Cerebellar nuclear complex (tissue), 1 donor: ENCODE measurements around the gene ANAPC10.
"Not testable (repeated sequence)": the region's sequence is repeated elsewhere in the genome, so short reads cannot be mapped to it uniquely, and the experiment has no call there.

ENCODE experiments used
- DNase-seq, 2 experiments: peaks; one replicate each; lab custom pipeline; 2025; lab: John Stamatoyannopoulos, UW

Gene ANAPC10

GRCh38 chr4:145001635-145002034 is 96.4 kb downstream of the ANAPC10 start:
- no peak for DNase-seq

- not testable (repeated sequence) for DNase-seq
These were observed 97.3 kb downstream of the ANAPC10 start for GRCh38 chr4:145000656-145001055.

DNA sequence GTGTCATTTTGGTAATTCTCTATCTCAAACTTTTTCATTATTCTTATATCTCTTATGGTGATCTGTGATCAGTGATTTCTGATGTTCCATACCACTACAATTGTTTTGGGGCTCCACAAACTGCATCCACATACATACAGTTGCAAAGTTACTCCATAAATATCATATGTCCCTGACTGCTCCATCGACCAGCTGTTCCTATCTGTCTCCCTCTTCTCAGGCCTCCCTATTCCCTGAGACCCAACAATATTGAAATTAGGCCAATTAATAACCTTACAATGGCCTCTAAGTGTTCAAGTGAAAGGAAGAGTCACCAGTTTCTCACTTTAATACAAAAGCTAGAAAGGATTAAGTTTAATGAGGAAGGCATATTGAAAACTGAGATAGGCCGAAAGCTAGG is 108.7 kb downstream of the ANAPC10 start:
- no peak for DNase-seq

DNA sequence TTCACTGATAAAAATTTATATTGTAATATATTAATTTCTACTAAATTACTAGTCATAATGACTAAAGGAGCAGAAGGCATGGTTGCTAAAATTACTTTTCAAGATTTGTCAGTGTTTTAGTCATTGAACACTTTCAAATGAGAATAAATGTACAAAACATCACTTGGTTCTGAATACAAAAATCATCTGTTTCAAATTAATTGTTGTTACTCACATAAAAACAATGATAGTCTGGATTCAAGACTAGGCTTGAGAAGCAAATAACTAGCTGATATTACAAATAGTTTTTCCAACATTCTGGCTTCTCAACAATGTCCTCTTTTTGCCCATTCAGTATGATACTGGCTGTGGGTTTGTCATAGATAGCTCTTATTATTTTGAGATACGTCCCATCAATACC is 112.5 kb downstream of the ANAPC10 start:
- DNase-seq = no peak

DNA sequence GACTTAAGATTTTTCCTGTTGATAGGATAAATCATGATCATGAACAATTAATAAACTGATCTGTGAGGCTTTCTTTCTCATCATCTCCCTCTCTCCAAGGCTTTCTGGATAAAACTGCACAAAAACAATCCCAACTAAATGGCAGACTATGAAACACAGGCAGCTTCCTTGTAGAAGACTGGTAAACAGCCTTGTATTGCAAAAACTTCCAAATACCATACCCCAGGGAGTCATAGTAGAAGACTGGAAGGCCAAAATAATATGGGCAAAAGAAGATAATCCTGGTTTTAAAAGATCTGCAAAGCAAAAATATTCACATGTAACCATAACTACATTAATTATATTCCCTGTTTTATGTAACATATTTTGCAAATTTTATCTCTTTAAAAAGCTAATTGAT is 113.0 kb downstream of the ANAPC10 start:
- no peak for DNase-seq

DNA sequence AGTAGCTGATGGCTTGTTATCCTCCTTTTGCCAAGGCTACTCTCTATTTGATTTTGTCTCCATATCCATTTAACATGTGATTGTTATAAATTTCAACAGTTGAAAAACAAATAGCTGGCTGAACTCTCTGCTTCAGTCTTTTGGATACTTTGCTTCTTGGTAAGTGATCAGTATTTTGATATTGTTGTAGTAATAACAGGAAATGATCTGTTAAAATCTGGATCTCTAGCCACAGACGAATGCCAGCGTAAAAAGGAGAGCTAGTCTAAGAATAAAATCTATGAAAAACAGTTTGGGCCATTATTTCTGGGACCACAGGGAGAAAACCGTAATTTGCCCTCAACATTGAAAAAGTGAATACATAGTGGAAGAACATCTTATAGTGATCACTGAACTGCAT is 113.8 kb downstream of the ANAPC10 start:
- DNase-seq = no peak

- DNase-seq = no peak
These were observed 122.3 kb downstream of the ANAPC10 start for GRCh38 chr4:144975718-144976117.

- DNase-seq = no peak
These were observed 127.4 kb downstream of the ANAPC10 start for GRCh38 chr4:144970597-144970996.

DNA sequence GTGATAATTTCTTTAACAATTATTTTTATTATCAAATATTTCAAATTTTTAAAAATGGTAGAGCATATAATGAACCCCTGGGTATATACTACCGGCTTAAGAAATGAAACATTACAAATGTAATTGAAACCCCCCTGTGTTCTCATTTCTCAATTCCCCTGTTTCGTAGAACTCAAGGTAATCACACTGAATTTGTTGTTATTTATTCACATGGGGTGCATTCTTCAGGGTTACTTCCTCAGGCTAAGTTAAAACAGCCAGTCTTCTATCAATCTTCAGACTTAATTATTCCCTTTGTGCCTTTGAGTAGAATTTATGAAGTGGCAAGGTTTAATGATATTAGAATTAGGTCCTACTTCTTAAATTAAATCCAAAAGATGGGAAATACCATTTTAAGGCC is 128.2 kb downstream of the ANAPC10 start:
- no peak for DNase-seq

- no peak for DNase-seq
These were observed 129.4 kb downstream of the ANAPC10 start for GRCh38 chr4:144968606-144969005.

DNA sequence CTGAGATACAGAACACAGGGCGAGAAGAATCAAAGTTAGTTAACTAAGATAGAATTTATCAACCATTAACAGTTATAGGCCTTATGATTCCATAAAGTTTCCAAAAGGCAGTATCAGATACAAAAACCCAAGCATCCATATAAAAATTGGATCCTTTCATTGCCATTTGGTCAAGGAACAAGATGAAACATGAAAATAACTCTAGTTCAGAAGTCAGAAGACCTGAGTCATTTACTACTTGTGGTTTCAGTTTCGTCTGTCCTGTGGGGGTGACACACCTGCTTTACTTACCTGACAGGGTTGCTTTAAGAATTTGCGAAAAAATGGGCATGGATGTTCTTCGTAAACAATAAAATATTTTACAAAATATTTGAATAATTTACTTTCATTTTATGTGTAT is 130.8 kb downstream of the ANAPC10 start:
- no peak for DNase-seq

- no peak for DNase-seq
These were observed 135.7 kb downstream of the ANAPC10 start for GRCh38 chr4:144962300-144962699.

DNA sequence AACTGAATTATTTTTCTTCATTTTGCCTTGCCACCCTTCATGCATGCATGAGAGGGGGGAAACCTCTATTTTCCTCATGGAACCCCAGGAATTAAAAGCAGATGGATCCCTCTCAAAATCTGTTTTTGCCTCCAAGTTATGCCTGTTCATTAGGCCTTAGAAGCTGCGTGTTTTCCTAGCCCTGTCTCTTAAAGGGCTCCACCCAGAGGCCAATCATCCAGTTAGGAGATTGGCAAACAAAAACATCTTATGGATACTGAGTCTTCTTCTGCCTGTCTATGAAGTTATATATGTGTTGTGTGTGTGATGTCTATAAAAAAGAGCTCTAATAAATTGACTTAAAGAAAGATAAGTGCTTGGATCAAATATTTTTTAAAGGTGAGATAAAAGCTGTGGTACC is 142.9 kb downstream of the ANAPC10 start:
- no peak for DNase-seq

- DNase-seq = no peak
These were observed 143.8 kb downstream of the ANAPC10 start for GRCh38 chr4:144954230-144954629.

DNA sequence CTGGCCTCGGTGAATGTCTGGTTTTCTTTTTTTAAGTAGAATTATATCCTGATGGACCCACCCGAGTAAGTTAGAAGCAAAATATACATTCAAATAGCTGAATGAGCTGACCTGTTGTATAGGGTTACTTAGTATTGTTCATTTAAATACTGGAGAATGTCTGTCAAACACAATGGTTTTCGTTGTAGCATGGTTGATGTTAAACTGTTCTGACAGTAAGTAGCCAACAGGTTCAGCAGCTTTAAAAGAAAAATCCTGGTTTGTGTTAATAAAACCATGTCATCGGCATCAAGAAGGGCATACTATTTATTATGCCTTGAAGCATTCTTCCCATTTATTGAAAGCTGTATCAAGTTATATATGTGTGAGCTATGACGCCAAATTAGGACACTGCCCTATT is 149.6 kb downstream of the ANAPC10 start:
- no peak for DNase-seq

- no peak for DNase-seq
These were observed 150.0 kb downstream of the ANAPC10 start for GRCh38 chr4:144948009-144948408.
